K562 (cell line): ENCODE data around the gene RHOC.

Experiments
- CTCF ChIP-seq, 3 experiments: IDR thresholded peaks in 2 of 3; conservative IDR thresholded peaks in 1 of 3; 2 replicates each; pipeline ENCODE4 v1.5.1; 2011 to 2012; ENCODE audit warnings: low read length in 3 of 3, mild to moderate bottlenecking in 3 of 3, control low read depth in 2 of 3, improper control_type of control experiment in 1 of 3, inconsistent platforms in 1 of 3, low read depth in 1 of 3, mixed read lengths in 1 of 3, moderate library complexity in 1 of 3; ENCODE audit not compliant: insufficient read depth in 2 of 3
- ESRRA ChIP-seq: fragments of 450-650 bp; IDR thresholded peaks from 2 replicates; pipeline ENCODE4 v1.6.1; 2014; ENCODE audit warnings: low read depth, mild to moderate bottlenecking, moderate library complexity, borderline replicate concordance
- GABPB1 ChIP-seq: sonication (generic); formaldehyde crosslinking; IDR thresholded peaks from 2 replicates; pipeline ENCODE4 v1.8.0; 2022; ENCODE audit warnings: mild to moderate bottlenecking, missing genetic modification reagents
- SMARCC2 ChIP-seq: fragments of 450-650 bp; IDR thresholded peaks from 2 replicates; pipeline ENCODE4 v1.6.1; 2017; ENCODE audit warnings: antibody characterized with exemption, moderate library complexity, mild to moderate bottlenecking, low read depth
- TF ChIP-seq, protein P1 (sequence below): fragments of 200-800 bp; sonication (Bioruptor generic); IDR thresholded peaks from 2 replicates; pipeline ENCODE4 v1.6.1; 2016; ENCODE audit warnings: missing genetic modification characterization, missing compliant biosample characterization

DNA sequence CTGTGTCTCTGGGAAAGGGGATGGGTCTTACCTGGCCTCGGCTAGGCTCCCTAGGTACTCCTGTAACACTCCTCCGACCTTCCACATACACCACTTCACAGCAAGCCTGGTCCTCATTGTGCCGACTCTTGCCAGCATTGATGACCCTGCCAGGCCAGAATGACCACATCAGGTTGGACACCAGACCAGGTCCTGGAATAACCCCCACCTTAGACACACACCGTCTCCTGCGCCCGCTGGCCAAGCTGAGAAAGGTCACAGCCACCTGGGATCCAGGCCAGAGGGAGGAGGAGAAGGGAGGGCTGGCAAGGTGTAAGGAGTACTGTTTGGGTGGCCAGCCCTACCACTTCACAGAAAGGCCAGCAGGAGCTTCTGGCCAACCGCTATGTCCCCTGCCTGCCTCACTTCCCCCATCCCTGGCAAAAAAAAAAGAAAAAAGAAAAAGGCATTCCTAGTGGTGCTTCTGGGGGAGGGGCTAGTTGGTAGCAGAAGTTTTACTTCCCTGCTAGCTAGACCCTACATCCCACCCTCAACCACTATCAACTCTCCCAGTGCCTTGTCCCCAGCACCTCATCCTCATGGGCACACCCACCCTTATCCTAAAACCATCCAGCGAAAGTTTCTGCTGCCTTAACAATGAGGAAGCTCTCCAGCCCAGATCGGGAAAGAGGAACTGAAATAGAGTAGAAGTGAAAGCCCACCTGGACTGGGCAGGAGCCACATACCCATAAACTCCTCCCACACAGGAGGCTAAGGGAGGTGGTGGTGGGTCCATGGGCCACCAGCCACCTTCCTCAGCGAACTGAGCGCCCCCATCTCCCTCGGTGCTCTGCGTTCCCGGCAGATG is 6.8 kb upstream of the RHOC start:
- no peak for TF ChIP-seq SMARCC2
- no peak for TF ChIP-seq CTCF (IDR thresholded peaks at IDR 0.05 in 2 of 3, conservative IDR thresholded peaks at IDR 0.05 in 1 of 3; ENCODE audit: insufficient read depth in 2 of 3, low read depth in 1 of 3, low read length in 3 of 3)
- TF ChIP-seq GABPB1 (CRISPR knock-in tag) = no peak
- TF ChIP-seq ESRRA = no peak
- TF ChIP-seq, protein P1, sequence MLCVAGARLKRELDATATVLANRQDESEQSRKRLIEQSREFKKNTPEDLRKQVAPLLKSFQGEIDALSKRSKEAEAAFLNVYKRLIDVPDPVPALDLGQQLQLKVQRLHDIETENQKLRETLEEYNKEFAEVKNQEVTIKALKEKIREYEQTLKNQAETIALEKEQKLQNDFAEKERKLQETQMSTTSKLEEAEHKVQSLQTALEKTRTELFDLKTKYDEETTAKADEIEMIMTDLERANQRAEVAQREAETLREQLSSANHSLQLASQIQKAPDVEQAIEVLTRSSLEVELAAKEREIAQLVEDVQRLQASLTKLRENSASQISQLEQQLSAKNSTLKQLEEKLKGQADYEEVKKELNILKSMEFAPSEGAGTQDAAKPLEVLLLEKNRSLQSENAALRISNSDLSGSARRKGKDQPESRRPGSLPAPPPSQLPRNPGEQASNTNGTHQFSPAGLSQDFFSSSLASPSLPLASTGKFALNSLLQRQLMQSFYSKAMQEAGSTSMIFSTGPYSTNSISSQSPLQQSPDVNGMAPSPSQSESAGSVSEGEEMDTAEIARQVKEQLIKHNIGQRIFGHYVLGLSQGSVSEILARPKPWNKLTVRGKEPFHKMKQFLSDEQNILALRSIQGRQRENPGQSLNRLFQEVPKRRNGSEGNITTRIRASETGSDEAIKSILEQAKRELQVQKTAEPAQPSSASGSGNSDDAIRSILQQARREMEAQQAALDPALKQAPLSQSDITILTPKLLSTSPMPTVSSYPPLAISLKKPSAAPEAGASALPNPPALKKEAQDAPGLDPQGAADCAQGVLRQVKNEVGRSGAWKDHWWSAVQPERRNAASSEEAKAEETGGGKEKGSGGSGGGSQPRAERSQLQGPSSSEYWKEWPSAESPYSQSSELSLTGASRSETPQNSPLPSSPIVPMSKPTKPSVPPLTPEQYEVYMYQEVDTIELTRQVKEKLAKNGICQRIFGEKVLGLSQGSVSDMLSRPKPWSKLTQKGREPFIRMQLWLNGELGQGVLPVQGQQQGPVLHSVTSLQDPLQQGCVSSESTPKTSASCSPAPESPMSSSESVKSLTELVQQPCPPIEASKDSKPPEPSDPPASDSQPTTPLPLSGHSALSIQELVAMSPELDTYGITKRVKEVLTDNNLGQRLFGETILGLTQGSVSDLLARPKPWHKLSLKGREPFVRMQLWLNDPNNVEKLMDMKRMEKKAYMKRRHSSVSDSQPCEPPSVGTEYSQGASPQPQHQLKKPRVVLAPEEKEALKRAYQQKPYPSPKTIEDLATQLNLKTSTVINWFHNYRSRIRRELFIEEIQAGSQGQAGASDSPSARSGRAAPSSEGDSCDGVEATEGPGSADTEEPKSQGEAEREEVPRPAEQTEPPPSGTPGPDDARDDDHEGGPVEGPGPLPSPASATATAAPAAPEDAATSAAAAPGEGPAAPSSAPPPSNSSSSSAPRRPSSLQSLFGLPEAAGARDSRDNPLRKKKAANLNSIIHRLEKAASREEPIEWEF = no peak
